ENCODE measurements around the gene CTDP1.
"Not testable (repeated sequence)": the region's sequence is repeated elsewhere in the genome, so short reads cannot be mapped to it uniquely, and the experiment has no call there.

CTDP1 gene

GRCh38 chr18:79698668-79699335 is 19.2 kb downstream of the CTDP1 start:
- no peak for DNase-seq (ENCODE audit: low spot score)
- no peak for FAIRE-seq

- DNase-seq (ENCODE audit: low spot score) (no peak), FAIRE-seq (no peak)
Observed at GRCh38 chr18:79699653-79700052, 20.1 kb downstream of the CTDP1 start.

GRCh38 chr18:79702906-79703305 is 23.3 kb downstream of the CTDP1 start:
- no peak for FAIRE-seq

DNA sequence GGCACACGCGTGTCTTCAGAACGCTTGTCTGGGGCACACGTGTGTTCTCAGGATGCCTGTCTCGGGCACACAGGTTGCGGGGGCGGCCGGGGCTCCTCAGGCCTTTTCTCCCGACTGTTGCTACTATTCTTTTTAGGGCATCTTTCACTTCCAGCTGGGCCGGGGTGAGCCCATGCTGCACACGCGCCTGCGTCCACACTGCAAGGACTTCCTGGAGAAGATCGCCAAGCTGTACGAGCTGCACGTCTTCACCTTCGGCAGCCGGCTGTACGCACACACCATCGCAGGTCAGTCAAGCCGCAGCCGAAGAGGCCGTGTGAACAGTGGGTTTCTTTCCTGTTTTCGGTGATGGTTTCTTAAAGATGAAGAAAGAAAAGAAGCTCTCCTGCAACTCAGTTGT is 25.0 kb downstream of the CTDP1 start:
- FAIRE-seq, result no peak
- DNase-seq (ENCODE audit: low spot score), result no peak

More at GRCh38 chr18:79702906-79703305, 23.3 kb downstream of the CTDP1 start:
- no peak for DNase-seq (ENCODE audit: low spot score)

- no peak for DNase-seq (ENCODE audit: low spot score)
- FAIRE-seq, result no peak
Observed at GRCh38 chr18:79705272-79705671, 25.7 kb downstream of the CTDP1 start.

DNA sequence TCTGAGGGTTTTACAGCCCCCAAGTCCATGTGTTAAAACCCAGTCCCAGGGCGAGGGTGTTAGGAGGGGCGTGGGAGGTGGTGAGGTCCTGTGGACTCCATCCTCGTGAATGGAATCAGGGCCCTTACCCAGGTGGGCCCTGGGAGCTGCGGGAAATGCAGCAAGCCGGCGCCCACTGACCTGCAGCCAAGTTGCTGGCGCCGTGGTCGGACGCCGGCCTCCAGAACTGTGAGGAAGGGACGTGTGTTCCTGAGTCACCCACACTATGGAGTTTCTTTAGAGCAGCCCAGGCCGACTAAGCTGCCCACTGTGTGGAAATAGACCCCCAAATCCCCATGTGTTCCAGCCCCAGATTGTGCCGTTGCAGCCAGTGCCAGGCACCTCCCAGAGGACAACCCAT is 26.4 kb downstream of the CTDP1 start:
- DNase-seq (ENCODE audit: low spot score), result no peak

DNA sequence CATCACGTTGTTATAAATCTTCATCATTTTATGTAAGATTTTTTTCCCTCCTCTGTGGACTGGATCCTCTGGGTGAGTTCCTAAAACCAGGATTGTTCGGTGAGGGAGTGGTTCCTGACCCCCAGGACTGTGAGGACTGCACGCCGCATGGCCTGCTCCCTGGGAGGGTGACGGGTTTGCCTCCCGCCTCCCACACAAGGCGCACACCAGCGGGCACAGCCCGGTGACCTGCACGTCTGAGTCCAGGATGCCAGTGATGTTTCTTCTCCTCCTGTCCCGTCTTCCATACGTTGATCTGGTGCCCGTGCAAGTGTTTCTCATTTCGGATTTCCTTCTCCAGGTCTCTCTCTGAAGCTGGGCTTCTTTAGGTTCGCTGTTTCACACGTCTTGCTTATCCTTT is 27.1 kb downstream of the CTDP1 start:
- FAIRE-seq, result no peak
- no peak for DNase-seq (ENCODE audit: low spot score)

More for the DNA sequence above, 26.4 kb downstream of the CTDP1 start:
- no peak for FAIRE-seq

GRCh38 chr18:79707239-79707638 is 27.6 kb downstream of the CTDP1 start:
- FAIRE-seq, result no peak

DNA sequence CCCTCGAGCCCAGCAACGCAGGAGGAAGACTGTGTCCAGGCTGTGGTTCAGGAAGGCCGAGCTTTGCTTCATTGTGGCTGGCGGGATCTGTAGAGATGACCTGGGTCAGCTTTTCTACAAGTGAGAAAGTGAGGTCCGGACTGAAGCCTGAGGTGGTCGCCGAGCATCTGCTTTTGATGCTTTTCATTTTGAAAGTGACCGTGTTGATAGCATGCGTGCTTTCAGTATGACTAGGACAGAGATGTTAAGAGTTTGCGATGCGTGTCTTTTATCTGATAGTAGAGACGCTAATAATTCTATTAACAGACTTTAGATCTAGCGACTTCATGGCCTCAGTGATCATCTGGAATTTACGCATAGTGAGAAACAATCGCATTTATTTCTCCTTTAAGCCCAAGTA is 28.1 kb downstream of the CTDP1 start:
- FAIRE-seq (no peak), DNase-seq (ENCODE audit: low spot score) (no peak)

More at GRCh38 chr18:79707239-79707638, 27.6 kb downstream of the CTDP1 start:
- DNase-seq (ENCODE audit: low spot score), result no peak

- FAIRE-seq, result no peak
Observed at GRCh38 chr18:79708412-79708811, 28.8 kb downstream of the CTDP1 start.

GRCh38 chr18:79712206-79712857 is 32.7 kb downstream of the CTDP1 start:
- FAIRE-seq (no peak), DNase-seq (ENCODE audit: low spot score) (no peak)

More at GRCh38 chr18:79708412-79708811, 28.8 kb downstream of the CTDP1 start:
- DNase-seq (ENCODE audit: low spot score), result no peak

DNA sequence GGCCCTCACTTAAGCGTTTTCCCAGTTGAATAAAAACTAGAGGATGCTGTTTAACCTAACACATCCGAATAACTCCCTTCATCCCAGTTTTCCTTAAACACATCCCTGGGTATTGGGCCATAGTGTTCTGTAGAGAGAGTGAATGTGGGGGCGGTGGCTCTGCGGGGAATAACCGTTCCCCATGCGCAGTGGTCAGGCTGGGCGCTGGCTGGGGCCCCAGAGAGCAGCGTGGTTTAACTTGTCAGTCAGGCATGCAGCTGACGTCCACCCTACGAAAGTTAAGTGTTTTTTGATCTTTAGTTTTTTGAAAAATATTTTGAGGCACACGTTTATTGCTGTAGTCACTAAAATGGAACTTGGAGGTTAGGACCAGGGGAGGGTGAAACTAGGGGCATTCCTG is 33.7 kb downstream of the CTDP1 start:
- no peak for DNase-seq (ENCODE audit: low spot score)

GRCh38 chr18:79714531-79715240 is 35.1 kb downstream of the CTDP1 start:
- no peak for FAIRE-seq
- DNase-seq (ENCODE audit: low spot score), result no peak

More for the DNA sequence above, 33.7 kb downstream of the CTDP1 start:
- FAIRE-seq, result no peak

GRCh38 chr18:79715280-79715679 is 35.7 kb downstream of the CTDP1 start:
- DNase-seq (ENCODE audit: low spot score) (no peak), FAIRE-seq (no peak)

DNA sequence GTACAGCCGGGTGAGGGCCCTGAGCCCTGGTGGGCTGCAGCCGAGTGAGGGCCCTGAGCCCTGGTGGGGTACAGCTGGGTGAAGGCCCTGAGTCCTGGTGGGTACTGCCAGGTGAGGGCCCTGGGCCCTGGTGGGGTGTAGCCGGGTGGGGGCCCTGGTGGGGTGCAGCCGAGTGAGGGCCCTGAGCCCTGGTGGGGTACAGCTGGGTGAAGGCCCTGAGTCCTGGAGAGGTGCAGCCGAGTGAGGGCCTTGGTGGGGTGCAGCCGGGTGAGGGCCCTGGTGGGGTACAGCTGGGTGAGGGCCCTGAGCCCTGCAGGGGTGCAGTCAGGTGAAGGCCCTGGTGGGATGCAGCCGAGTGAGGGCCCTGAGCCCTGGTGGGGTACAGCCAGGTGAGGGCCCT is 37.5 kb downstream of the CTDP1 start:
- DNase-seq (ENCODE audit: low spot score) (no peak), FAIRE-seq (no peak)

GRCh38 chr18:79717555-79718074 is 38.0 kb downstream of the CTDP1 start:
- no peak for FAIRE-seq
- no peak for DNase-seq (ENCODE audit: low spot score)

DNA sequence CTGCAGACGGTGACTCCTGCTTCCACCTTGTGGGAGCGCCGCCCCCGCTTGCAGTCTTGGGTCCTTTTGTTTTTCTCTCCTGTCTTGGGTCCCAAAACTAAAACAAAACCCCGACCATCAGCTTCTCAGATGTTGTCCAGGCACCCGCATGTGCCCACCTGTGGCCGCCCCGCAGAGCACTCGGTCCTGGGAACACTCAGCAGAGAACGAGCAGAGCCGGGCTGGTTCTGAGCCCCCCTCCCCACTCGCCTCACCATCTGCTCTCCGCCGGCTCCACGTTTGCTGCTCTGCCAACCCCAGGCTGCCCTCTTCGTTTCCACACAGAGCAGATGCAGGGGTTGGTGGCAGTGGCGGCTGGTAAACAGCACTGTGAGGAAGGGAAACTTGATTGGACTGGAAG is 38.5 kb downstream of the CTDP1 start:
- no peak for FAIRE-seq
- no peak for DNase-seq (ENCODE audit: low spot score)

GRCh38 chr18:79718878-79719477 is 39.4 kb downstream of the CTDP1 start:
- FAIRE-seq (no peak), DNase-seq (ENCODE audit: low spot score) (no peak)

DNA sequence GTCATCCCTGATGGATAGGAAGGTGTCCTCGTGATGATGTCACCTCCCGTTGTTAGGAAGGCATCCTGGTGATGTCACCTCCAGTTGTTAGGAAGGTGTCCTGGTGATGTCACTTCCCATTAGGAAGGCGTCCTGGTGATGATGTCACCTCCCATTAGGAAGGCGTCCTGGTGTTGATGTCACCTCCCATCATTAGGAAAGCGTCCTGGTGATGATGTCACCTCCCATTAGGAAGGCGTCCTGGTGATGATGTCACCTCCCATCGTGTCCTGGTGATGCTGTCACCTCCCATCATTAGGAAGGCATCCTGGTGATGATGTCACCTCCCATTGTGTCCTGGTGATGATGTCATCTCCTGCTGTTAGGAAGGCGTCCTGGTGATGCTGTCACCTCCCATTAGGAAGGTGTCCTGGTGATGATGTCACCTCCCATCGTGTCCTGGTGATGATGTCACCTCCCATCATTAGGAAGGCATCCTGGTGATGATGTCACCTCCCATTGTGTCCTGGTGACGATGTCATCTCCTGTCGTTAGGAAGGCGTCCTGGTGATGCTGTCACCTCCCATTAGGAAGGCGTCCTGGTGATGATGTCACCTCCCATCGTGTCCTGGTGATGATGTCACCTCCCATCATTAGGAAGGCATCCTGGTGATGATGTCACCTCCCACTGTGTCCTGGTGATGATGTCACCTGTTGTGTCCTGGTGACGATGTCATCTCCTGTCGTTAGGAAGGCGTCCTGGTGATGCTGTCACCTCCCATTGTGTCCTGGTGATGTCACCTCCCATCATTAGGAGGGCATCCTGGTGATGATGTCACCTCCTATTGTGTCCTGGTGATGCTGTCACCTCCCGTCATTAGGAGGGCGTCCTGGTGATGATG is 40.1 kb downstream of the CTDP1 start:
- not testable (repeated sequence) for FAIRE-seq; DNase-seq (ENCODE audit: low spot score)

DNA sequence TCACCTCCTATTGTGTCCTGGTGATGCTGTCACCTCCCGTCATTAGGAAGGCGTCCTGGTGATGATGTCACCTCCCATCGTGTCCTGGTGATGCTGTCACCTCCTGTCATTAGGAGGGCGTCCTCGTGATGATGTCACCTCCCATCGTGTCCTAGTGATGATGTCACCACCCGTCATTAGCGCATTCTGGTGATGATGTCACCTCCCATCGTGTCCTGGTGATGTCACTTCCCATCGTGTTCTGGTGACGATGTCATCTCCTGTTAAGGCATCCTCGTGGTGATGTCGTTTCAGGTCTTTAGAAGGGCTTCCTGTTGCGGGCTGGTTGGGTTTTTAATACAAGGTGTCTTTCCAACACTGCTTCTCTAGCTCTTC is 40.7 kb downstream of the CTDP1 start:
- FAIRE-seq (no peak), DNase-seq (ENCODE audit: low spot score) (no peak)

- no peak for FAIRE-seq
- DNase-seq (ENCODE audit: low spot score), result no peak
Observed at GRCh38 chr18:79723036-79723435, 43.4 kb downstream of the CTDP1 start.
